ENCODE measurements around the gene GPC5. TPM values are rescaled to one million over a fixed set of nuclear protein-coding genes. Genes with fewer than 3 reads are reported as not detected.

GPC5 gene
- total RNA-seq, 1 experiment from 2014 or later: 0.15 TPM

DNA sequence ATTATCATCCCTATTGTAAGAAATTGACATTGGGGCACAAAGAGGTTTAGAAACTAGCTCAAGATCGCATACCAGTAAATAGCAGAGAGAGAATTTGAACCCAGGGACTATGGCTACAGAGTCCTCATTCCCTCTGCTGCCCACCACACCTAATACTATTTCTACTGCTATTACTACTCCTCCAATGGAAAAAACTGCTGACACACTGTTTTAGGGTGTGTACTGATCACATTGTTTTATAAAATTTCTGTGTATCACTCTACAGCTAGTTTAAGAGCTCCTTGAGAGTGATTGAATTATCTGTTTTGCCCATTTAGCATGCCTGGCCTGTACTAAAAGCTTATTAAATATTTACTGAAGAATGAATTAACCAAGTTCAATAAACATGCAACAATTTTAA lies 552.4 kb downstream of the GPC5 start:
- peaks cover under 1% of the 10 kb centered on the region for H3K27me3 Mint-ChIP-seq (ENCODE audit: low read depth)
- Histone ChIP-seq H3K23me2 (ENCODE audit: insufficient read length, low read depth, low read length, poor library complexity, severe bottlenecking) (no peaks in the 10 kb centered on the region), H3K56ac (ENCODE audit: insufficient read length, low read depth, low read length) (no peak overlapping the region), H3K9ac (ENCODE audit: extremely low read depth, insufficient read length, low read length) (no peak overlapping the region), H3K4ac (ENCODE audit: low read depth, low read length) (no peak overlapping the region), H3K18ac (ENCODE audit: insufficient read length, low read depth, low read length) (no peak overlapping the region), H4K8ac (replicated peaks; ENCODE audit: insufficient read length, low read depth, low read length) (no peak overlapping the region), H2BK20ac (ENCODE audit: low read depth, low read length, poor library complexity, severe bottlenecking) (no peak overlapping the region), H3K4me2 (ENCODE audit: insufficient read depth, insufficient read length, low read length) (no peak overlapping the region), H4K91ac (ENCODE audit: insufficient read length, low read depth, low read length) (no peak overlapping the region), H3K14ac (ENCODE audit: insufficient read depth, low read length) (no peak overlapping the region), H3K27me3 (ENCODE audit: insufficient read depth, low read length) (no peaks in the 10 kb centered on the region), H3K9me3 (ENCODE audit: control insufficient read depth, low read depth, low read length) (no peaks in the 10 kb centered on the region), H2BK15ac (ENCODE audit: low read depth, low read length) (no peak overlapping the region), H2AFZ (ENCODE audit: low read length) (no peak overlapping the region), H4K5ac (ENCODE audit: insufficient read length, low read depth, low read length) (no peak overlapping the region), H3K4me1 (ENCODE audit: insufficient read depth, low read length) (peaks cover 2% of the 10 kb centered on the region; the same call in 1 of the 2 replicates), H3K79me2 (ENCODE audit: insufficient read depth, low read length) (no peaks in the 10 kb centered on the region), H3K23ac (ENCODE audit: insufficient read length, low read depth, low read length) (no peak overlapping the region), H3T11ph (ENCODE audit: low read length) (no peak overlapping the region), H3K27ac (ENCODE audit: insufficient read length, low read depth, low read length) (no peak overlapping the region), H2BK120ac (ENCODE audit: low read depth, low read length, poor library complexity, severe bottlenecking) (no peak overlapping the region), H3K79me1 (ENCODE audit: insufficient read depth, low read depth, low read length, poor library complexity, severe bottlenecking) (no peaks in the 10 kb centered on the region), H2BK5ac (ENCODE audit: insufficient read length, low read length) (no peak overlapping the region), H2BK12ac (ENCODE audit: insufficient read length, low read depth, low read length) (no peak overlapping the region), H4K20me1 (ENCODE audit: control insufficient read depth, insufficient read depth, insufficient read length) (peaks cover 2% of the 10 kb centered on the region), H2AK5ac (ENCODE audit: insufficient read length, low read length) (no peak overlapping the region)
- no peak for TF ChIP-seq CTCF (conservative IDR thresholded peaks at IDR 0.05)
- no peak for DNase-seq
- H3K9me3 Mint-ChIP-seq: no peaks in the 10 kb centered on the region; a peak in 1 of 5 replicates
- WGBS (ENCODE audit: extremely low coverage, insufficient read length, low lambda C conversion rate): no CpG with 5 or more reads among the region's 1 CpG
- no peak overlapping the region for H3K4me3 Mint-ChIP-seq
- H3K36me3 Mint-ChIP-seq (ENCODE audit: insufficient read depth in 1 of 3, low read depth in 3 of 3): no peaks in the 10 kb centered on the region; a peak in 1 of 7 replicates
- H3K27ac Mint-ChIP-seq: no peak overlapping the region
- H3K4me1 Mint-ChIP-seq: peaks cover 2% of the 10 kb centered on the region in 2 experiments; a peak in 3 of 4 replicates

Data from H9 (cell line).